H1 (cell line): ENCODE measurements around the gene MEF2D. TPM values are rescaled to one million over a fixed set of nuclear protein-coding genes. Genes with fewer than 3 reads are reported as not detected.

Source experiments
- CTCF ChIA-PET: fragments of 300-600 bp; sonication (Branson Sonifier 250); formaldehyde crosslinking; loops from one replicate; lab custom pipeline; 2021; ENCODE audit not compliant: partially characterized antibody; lab: Charles Lee
- POLR2A ChIA-PET: fragments of 300-600 bp; sonication (Branson Sonifier 250); formaldehyde crosslinking; loops from one replicate; lab custom pipeline; 2021; ENCODE audit warnings: inconsistent platforms; ENCODE audit not compliant: partially characterized antibody; lab: Charles Lee
- DNase-seq, 2 experiments: peaks; one replicate each; pipeline versions ENCODE4 v3.0.0 to v3.0.0-alpha.2; 2010 to 2022; ENCODE audit warnings: low spot score in 2 of 2, low read depth in 1 of 2, mixed read lengths in 1 of 2
- FAIRE-seq: peaks from 2 replicates; lab custom pipeline; 2011; peaks lifted over from hg19 to GRCh38; lab: Jason Lieb, UNC
- H2AFZ ChIP-seq: 2 replicates; pipeline ENCODE4 v1.8.1; 2012; ENCODE audit warnings: low read length, inconsistent platforms
- H2AK5ac ChIP-seq: 2 replicates; pipeline ENCODE4 v1.6.1; 2013; ENCODE audit warnings: low read depth, low read length
- H2BK120ac ChIP-seq: replicated peaks from 2 replicates; pipeline ENCODE3; 2013; ENCODE audit warnings: low read depth, low read length, inconsistent platforms
- H2BK12ac ChIP-seq: 2 replicates; pipeline ENCODE4 v1.6.1; 2013; ENCODE audit warnings: low read depth, low read length
- H2BK15ac ChIP-seq: 2 replicates; pipeline ENCODE4 v1.6.1; 2013; ENCODE audit warnings: low read length
- H2BK20ac ChIP-seq: 2 replicates; pipeline ENCODE4 v1.6.1; 2013; ENCODE audit warnings: low read length
- H2BK5ac ChIP-seq: 2 replicates; pipeline ENCODE4 v1.6.1; 2013; ENCODE audit warnings: low read depth, low read length
- H3K14ac ChIP-seq: 2 replicates; pipeline ENCODE4 v1.6.1; 2013; ENCODE audit warnings: inconsistent platforms; ENCODE audit not compliant: insufficient read length
- H3K18ac ChIP-seq: 2 replicates; pipeline ENCODE4 v1.6.1; 2013; ENCODE audit warnings: low read length; ENCODE audit errors: extremely low read depth
- H3K23ac ChIP-seq: 2 replicates; pipeline ENCODE4 v1.6.1; 2013; ENCODE audit warnings: inconsistent platforms; ENCODE audit not compliant: insufficient read length
- H3K23me2 ChIP-seq: 2 replicates; pipeline ENCODE4 v1.6.1; 2013; ENCODE audit warnings: low read depth, low read length
- H3K27ac ChIP-seq: 2 replicates; pipeline ENCODE4 v1.6.1; 2011; ENCODE audit warnings: low read depth, low read length, inconsistent platforms
- H3K27me3 ChIP-seq, 4 experiments: replicated peaks in 1 of 4; 1 replicate in 1 of 4; 2 replicates in 3 of 4; pipeline versions ENCODE4 v1.6.1 to v1.8.1; 2011 to 2013; ENCODE audit warnings: low read length in 3 of 4, mild to moderate bottlenecking in 3 of 4, inconsistent platforms in 2 of 4, mixed read lengths in 2 of 4, moderate library complexity in 1 of 4; ENCODE audit not compliant: control insufficient read depth in 3 of 4, insufficient read depth in 3 of 4; ENCODE audit errors: extremely low read depth in 1 of 4
- H3K36me3 ChIP-seq, 4 experiments: 2 replicates each; pipeline versions ENCODE4 v1.6.1 to v1.8.1; 2011 to 2013; ENCODE audit warnings: mild to moderate bottlenecking in 4 of 4, low read length in 3 of 4, moderate library complexity in 2 of 4, control low read depth in 1 of 4, inconsistent platforms in 1 of 4; ENCODE audit not compliant: insufficient read depth in 4 of 4, control insufficient read depth in 2 of 4
- H3K4ac ChIP-seq: replicated peaks from 2 replicates; pipeline ENCODE3; 2013; ENCODE audit warnings: low read length, low read depth, mixed read lengths, inconsistent platforms; ENCODE audit not compliant: insufficient read length
- H3K4me1 ChIP-seq, 4 experiments: replicated peaks in 1 of 4; 1 replicate in 1 of 4; 2 replicates in 3 of 4; pipeline versions ENCODE4 v1.6.1 to v1.8.1; 2011 to 2013; ENCODE audit warnings: low read length in 3 of 4, inconsistent platforms in 2 of 4, mixed read lengths in 1 of 4; ENCODE audit not compliant: insufficient read depth in 4 of 4, control insufficient read depth in 3 of 4
- H3K4me2 ChIP-seq, 2 experiments: 2 replicates each; pipeline versions ENCODE4 v1.6.1 to v1.8.1; 2011 to 2013; ENCODE audit warnings: low read depth in 2 of 2, low read length in 2 of 2, control low read depth in 1 of 2, inconsistent platforms in 1 of 2, mild to moderate bottlenecking in 1 of 2; ENCODE audit not compliant: insufficient read depth in 1 of 2
- H3K4me3 ChIP-seq, 4 experiments: fragments of 200-600, 300-600 bp in 1 of 4; sonication (generic), shearing (Covaris generic), sonication (Bioruptor Twin) in 1 of 4; 2 replicates each; pipeline versions ENCODE4 v1.5.1 to v1.8.1; 2011 to 2016; ENCODE audit warnings: low read length in 4 of 4, low read depth in 3 of 4, control low read depth in 2 of 4, inconsistent platforms in 2 of 4, mild to moderate bottlenecking in 2 of 4, mixed read lengths in 1 of 4, moderate library complexity in 1 of 4; ENCODE audit not compliant: insufficient read depth in 2 of 4; ENCODE audit errors: extremely low read depth in 1 of 4
- H3K56ac ChIP-seq: replicated peaks from 2 replicates; pipeline ENCODE3; 2013; ENCODE audit warnings: low read depth, mild to moderate bottlenecking, mixed read lengths, low read length, inconsistent platforms; ENCODE audit not compliant: insufficient read length
- H3K79me1 ChIP-seq: 2 replicates; pipeline ENCODE4 v1.6.1; 2013; ENCODE audit warnings: low read depth, low read length, control low read depth
- H3K79me2 ChIP-seq, 2 experiments: 2 replicates each; pipeline versions ENCODE4 v1.6.1 to v1.8.1; 2012 to 2013; ENCODE audit warnings: low read length in 2 of 2, mild to moderate bottlenecking in 2 of 2, inconsistent platforms in 1 of 2; ENCODE audit not compliant: insufficient read depth in 2 of 2, control insufficient read depth in 1 of 2
- H3K9ac ChIP-seq, 4 experiments: replicated peaks in 1 of 4; 1 replicate in 1 of 4; 2 replicates in 3 of 4; pipeline versions ENCODE4 v1.6.1 to v1.8.1; 2011 to 2013; ENCODE audit warnings: low read depth in 3 of 4, low read length in 3 of 4, control low read depth in 2 of 4, mild to moderate bottlenecking in 2 of 4, moderate library complexity in 2 of 4, inconsistent platforms in 1 of 4; ENCODE audit errors: extremely low read depth in 1 of 4
- H3K9me3 ChIP-seq, 2 experiments: 2 replicates each; pipeline versions ENCODE4 v1.6.1 to v1.8.1; 2012 to 2013; ENCODE audit warnings: mild to moderate bottlenecking in 2 of 2, moderate library complexity in 2 of 2, control low read depth in 1 of 2, inconsistent platforms in 1 of 2, low read depth in 1 of 2, low read length in 1 of 2, mixed read lengths in 1 of 2; ENCODE audit not compliant: insufficient read depth in 2 of 2
- H4K20me1 ChIP-seq, 2 experiments: replicated peaks in 1 of 2; 2 replicates each; pipeline versions ENCODE3 to v1.8.1; 2011 to 2013; ENCODE audit warnings: inconsistent platforms in 2 of 2, low read length in 2 of 2, mild to moderate bottlenecking in 1 of 2; ENCODE audit not compliant: insufficient read depth in 2 of 2, control insufficient read depth in 1 of 2
- H4K5ac ChIP-seq: 2 replicates; pipeline ENCODE4 v1.6.1; 2013; ENCODE audit warnings: low read length, low read depth, mixed read lengths, inconsistent platforms; ENCODE audit not compliant: insufficient read length
- H4K8ac ChIP-seq: 2 replicates; pipeline ENCODE4 v1.8.0; 2013; ENCODE audit warnings: mild to moderate bottlenecking, moderate library complexity, low read length, inconsistent platforms; ENCODE audit not compliant: insufficient read depth; ENCODE audit errors: extremely low read depth
- H4K91ac ChIP-seq: replicated peaks from 2 replicates; pipeline ENCODE3; 2013; ENCODE audit warnings: low read length, mixed read lengths, inconsistent platforms; ENCODE audit not compliant: insufficient read length
- NANOG ChIP-seq: IDR thresholded peaks from 2 replicates; pipeline ENCODE4 v1.6.1; 2011; ENCODE audit warnings: low read length, low read depth, mild to moderate bottlenecking, inconsistent platforms; ENCODE audit not compliant: insufficient read depth, poor library complexity, severe bottlenecking
- RAD21 ChIP-seq, 2 experiments: IDR thresholded peaks in 1 of 2; conservative IDR thresholded peaks in 1 of 2; 2 replicates each; pipeline ENCODE4 v1.6.1; 2011; ENCODE audit warnings: low read depth in 2 of 2, low read length in 2 of 2, improper control_type of control experiment in 1 of 2, inconsistent platforms in 1 of 2, mild to moderate bottlenecking in 1 of 2, moderate library complexity in 1 of 2
- WGBS, 2 experiments: shearing (Covaris generic) in 1 of 2; methylation state at CpG; one replicate each; pipeline versions ENCODE4 v1.1.6 to v1.1.7; 2013 to 2015; ENCODE audit warnings: low lambda C conversion rate in 2 of 2, mixed read lengths in 2 of 2, inconsistent platforms in 1 of 2, low coverage in 1 of 2, missing lambda C conversion rate in 1 of 2; ENCODE audit not compliant: insufficient replicate concordance in 2 of 2, insufficient coverage in 1 of 2, insufficient read length in 1 of 2; ENCODE audit errors: extremely low coverage in 1 of 2, missing lambda C conversion rate in 1 of 2; 5-methylcytosine and 5-hydroxymethylcytosine counted together
- polyA plus RNA-seq, 7 experiments: library from polyadenylated mRNA; depleted of rRNA in 3 of 7; stranded (reverse) in 5 of 7; unstranded in 2 of 7; fragments of >200 nt in 5 of 7; fragments of 200-250 nt in 2 of 7; gene quantifications; 1 replicate in 5 of 7; 2 replicates in 1 of 7; 4 replicates in 1 of 7; pipeline versions ENCODE4 v1.2.1 to v1.2.3, GENCODE V29; 2011 to 2013; ENCODE audit warnings: missing spikeins in 2 of 7, mixed read lengths in 2 of 7
- total RNA-seq: library from RNA; stranded (reverse); fragmentation: NEBNext Ultra II Directional; extraction: Animal tissue kit (Norgen Biotek cat#: 25700); gene quantifications from 2 replicates; pipeline ENCODE4 v1.2.1, GENCODE V29; 2021

The MEF2D gene
- total and polyA plus RNA-seq, 2 of the 8 experiments (the other 6 are each of a cell fraction or from before 2014, with no cell fraction given), result 17.3 to 20.3 TPM

DNA sequence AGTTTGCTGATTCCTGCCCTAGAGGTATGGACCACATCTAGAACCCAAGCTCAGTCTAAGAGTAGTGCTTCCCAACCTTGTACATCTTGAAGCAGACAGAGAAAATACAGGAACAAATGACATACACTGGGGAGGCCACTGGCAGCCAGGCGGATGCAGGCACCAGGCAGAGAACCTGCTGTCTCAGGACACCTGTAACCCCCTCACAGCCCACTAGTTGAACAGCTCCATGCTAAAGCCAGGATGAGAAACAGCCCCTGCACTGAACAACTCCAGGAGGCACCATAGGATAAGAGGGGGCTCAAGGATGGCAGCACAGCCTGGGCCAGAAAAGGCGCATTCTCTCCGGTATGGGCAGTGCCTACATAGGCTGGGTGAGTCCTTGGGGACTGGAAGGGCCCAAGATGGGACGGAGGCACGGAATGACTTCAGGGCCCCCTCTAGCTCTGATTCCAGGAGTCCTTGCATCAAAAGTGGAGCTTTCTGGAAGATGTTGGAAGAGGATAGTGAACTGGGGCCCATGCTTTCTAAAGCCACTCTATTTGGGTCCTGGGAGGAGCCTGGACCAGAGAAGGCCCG, 16.0 kb downstream of the MEF2D start:
- H2BK5ac ChIP-seq, result no peak overlapping the region
- peaks cover 0 to 38% of the 10 kb centered on the region in 2 experiments; a peak in 1 of 4 replicates for H3K79me2 ChIP-seq
- no peak overlapping the region for H2BK20ac ChIP-seq
- no peaks in the 10 kb centered on the region; the same call in 1 of the 2 replicates for H3K23me2 ChIP-seq
- H2BK15ac ChIP-seq, result no peak overlapping the region
- H2BK12ac ChIP-seq, result no peak overlapping the region
- peaks cover 4 to 22% (median 14%) of the 10 kb centered on the region in 4 experiments for H3K4me1 ChIP-seq
- H2AFZ ChIP-seq, result no peak overlapping the region
- FAIRE-seq (no peak), DNase-seq (no peak)
- no peak overlapping the region for H2BK120ac ChIP-seq
- H3K18ac ChIP-seq, result no peak overlapping the region
- H4K91ac ChIP-seq, result no peak overlapping the region
- no peak overlapping the region for H3K27ac ChIP-seq
- no peak overlapping the region for H2AK5ac ChIP-seq
- no peaks in the 10 kb centered on the region for H3K9me3 ChIP-seq
- peaks cover 11% of the 10 kb centered on the region for H3K79me1 ChIP-seq
- WGBS, 2 experiments, result 91% methylated on average over 6 of the region's 6 CpGs; no CpG with 5 or more reads in 1 of the 2 experiments
- no peak overlapping the region for H3K4me3 ChIP-seq
- no peak overlapping the region for H4K5ac ChIP-seq
- TF ChIP-seq NANOG, result no peak
- TF ChIP-seq RAD21 (IDR thresholded peaks at IDR 0.05 in 1 of 2, conservative IDR thresholded peaks at IDR 0.05 in 1 of 2; ENCODE audit: low read depth in 2 of 2, low read length in 2 of 2), result peak in 1 of 2 experiments; percentile 16; a peak in 1 of 4 replicates
- H3K9ac ChIP-seq, result no peak overlapping the region
- H3K4ac ChIP-seq, result no peak overlapping the region
- H3K14ac ChIP-seq, result no peak overlapping the region
- no peak overlapping the region for H3K23ac ChIP-seq
- no peaks in the 10 kb centered on the region for H3K27me3 ChIP-seq
- peaks cover 3 to 19% of the 10 kb centered on the region in 2 experiments for H4K20me1 ChIP-seq
- H3K56ac ChIP-seq, result no peak overlapping the region
- H3K36me3 ChIP-seq, result peaks cover 1 to 15% (median 5%) of the 10 kb centered on the region in 4 experiments; a peak in 6 of 8 replicates
- H3K4me2 ChIP-seq, result no peak overlapping the region
- POLR2A ChIA-PET, result interaction anchor here (1.2 to 16.1 kb wide), 4 partner anchors 12 to 82 kb away, joined by 3 to 166 read pairs (median 4); partner anchors contain the start of gene MEF2D
- CTCF ChIA-PET, result interaction anchor here (0.6 to 9.3 kb wide), 17 partner anchors 12 to 494 kb away, joined by 3 to 236 read pairs (median 5); partner anchors contain the start of genes GPATCH4 and MEF2D
- H4K8ac ChIP-seq, result no peak overlapping the region
